Left ventricle myocardium inferior (tissue), 1 donor: ENCODE results near the gene WSCD1. TPM values are rescaled to one million over a fixed set of nuclear protein-coding genes. Genes with fewer than 3 reads are reported as not detected.

Source experiments
- DNase-seq: peaks from one replicate; pipeline ENCODE4 v3.0.0-alpha.2; 2020
- H3K27ac ChIP-seq: fragments of 200-600 bp; replicated peaks from 2 replicates; pipeline ENCODE4 v1.8.0; 2021
- H3K27me3 ChIP-seq: fragments of 200-600 bp; 2 replicates; pipeline ENCODE4 v1.8.0; 2021; ENCODE audit warnings: low read depth
- H3K36me3 ChIP-seq: fragments of 200-600 bp; 2 replicates; pipeline ENCODE4 v1.8.0; 2021
- H3K4me1 ChIP-seq: fragments of 200-600 bp; 2 replicates; pipeline ENCODE4 v1.8.0; 2021
- H3K4me3 ChIP-seq: fragments of 200-600 bp; 2 replicates; pipeline ENCODE4 v1.8.0; 2021; ENCODE audit warnings: mild to moderate bottlenecking, moderate library complexity
- H3K9me3 ChIP-seq: fragments of 200-600 bp; replicated peaks from 2 replicates; pipeline ENCODE4 v1.8.0; 2021
- intact Hi-C: fragments of 100-400 bp; cut with micrococcal nuclease; formaldehyde crosslinking; loops from one replicate; pipeline ENCODE4 v1.11.0; 2022
- total RNA-seq: library from RNA; stranded (reverse); fragmentation: NEBNext Ultra II Directional; extraction: Animal tissue kit (Norgen Biotek cat#: 25700); gene quantifications from one replicate; pipeline ENCODE4 v1.2.1, GENCODE V29; 2021
- TF ChIP-seq, protein P1 (sequence below): fragments of 200-600 bp; IDR thresholded peaks from 2 replicates; pipeline ENCODE4 v1.8.0; 2021; ENCODE audit warnings: antibody characterized with exemption, mild to moderate bottlenecking, borderline replicate concordance
- donor health status: DM: no; HTN: yes; CAD: no; lungs with severe emphysema.

WSCD1 gene
- total RNA-seq, 1 donor from 2014 or later: 6.4 TPM

DNA sequence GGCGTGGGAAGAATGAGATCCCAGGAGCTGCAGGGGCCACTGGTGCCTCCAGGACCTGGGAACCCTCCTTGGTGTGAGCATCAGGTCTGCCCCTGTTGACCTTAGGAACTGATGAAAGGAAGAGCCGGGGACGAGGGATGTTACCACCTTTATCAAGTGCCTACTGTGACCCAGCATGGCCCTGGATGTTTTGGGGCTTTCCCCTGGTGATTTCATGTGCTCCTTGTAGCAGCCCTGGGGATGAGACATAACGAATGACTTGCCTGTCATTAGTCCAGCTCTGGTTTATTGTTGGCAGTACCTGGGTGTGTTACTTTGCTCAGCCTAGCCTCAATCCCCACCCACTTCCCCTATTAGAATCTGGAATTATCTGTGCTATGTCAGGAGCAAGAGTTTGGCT is 39.9 kb downstream of the WSCD1 start:
- TF ChIP-seq, protein P1, sequence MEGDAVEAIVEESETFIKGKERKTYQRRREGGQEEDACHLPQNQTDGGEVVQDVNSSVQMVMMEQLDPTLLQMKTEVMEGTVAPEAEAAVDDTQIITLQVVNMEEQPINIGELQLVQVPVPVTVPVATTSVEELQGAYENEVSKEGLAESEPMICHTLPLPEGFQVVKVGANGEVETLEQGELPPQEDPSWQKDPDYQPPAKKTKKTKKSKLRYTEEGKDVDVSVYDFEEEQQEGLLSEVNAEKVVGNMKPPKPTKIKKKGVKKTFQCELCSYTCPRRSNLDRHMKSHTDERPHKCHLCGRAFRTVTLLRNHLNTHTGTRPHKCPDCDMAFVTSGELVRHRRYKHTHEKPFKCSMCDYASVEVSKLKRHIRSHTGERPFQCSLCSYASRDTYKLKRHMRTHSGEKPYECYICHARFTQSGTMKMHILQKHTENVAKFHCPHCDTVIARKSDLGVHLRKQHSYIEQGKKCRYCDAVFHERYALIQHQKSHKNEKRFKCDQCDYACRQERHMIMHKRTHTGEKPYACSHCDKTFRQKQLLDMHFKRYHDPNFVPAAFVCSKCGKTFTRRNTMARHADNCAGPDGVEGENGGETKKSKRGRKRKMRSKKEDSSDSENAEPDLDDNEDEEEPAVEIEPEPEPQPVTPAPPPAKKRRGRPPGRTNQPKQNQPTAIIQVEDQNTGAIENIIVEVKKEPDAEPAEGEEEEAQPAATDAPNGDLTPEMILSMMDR: no peak
- Histone ChIP-seq H3K4me3 (no peak overlapping the region), H3K9me3 (peaks cover 3% of the 10 kb centered on the region), H3K27ac (no peak overlapping the region), H3K4me1 (no peaks in the 10 kb centered on the region), H3K27me3 (no peaks in the 10 kb centered on the region), H3K36me3 (peaks cover 13% of the 10 kb centered on the region)
- DNase-seq: no peak
- intact Hi-C loops: no loop called here

DNA sequence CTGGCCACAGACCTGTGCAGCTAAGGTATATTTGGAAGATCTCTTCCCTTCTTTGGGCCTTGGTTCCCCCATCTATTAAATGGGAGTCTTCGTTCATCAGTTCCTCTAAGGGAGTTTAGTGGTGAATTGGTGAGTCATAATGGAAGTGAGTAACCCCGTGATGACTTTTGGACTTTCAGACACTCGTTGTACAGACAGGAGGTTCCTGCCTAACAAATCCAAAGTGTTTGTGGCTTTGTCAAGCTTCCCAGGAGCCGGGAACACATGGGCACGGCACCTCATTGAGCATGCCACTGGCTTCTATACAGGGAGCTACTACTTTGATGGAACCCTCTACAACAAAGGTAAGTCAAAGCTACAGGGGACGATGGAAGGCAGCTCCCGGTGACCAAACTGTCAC is 40.4 kb downstream of the WSCD1 start:
- no peak for DNase-seq
- TF ChIP-seq, protein P1: no peak
- H3K9me3 ChIP-seq: peaks cover 3% of the 10 kb centered on the region
- H3K27ac ChIP-seq: no peak overlapping the region
- H3K27me3 ChIP-seq: no peaks in the 10 kb centered on the region
- no peak overlapping the region for H3K4me3 ChIP-seq
- intact Hi-C loops: no loop called here
- no peaks in the 10 kb centered on the region for H3K4me1 ChIP-seq
- H3K36me3 ChIP-seq: peaks cover 13% of the 10 kb centered on the region

DNA sequence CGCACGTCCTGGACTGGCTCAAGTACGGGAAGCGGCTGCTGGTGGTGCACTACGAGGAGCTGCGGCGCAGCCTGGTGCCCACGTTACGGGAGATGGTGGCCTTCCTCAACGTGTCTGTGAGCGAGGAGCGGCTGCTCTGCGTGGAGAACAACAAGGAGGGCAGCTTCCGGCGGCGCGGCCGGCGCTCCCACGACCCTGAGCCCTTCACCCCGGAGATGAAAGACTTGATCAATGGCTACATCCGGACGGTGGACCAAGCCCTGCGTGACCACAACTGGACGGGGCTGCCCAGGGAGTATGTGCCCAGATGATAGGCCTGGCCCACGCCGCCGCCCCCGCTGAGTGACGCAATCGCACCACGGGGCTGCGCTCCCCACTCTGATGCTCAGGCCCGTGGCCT is 50.2 kb downstream of the WSCD1 start:
- no peak for DNase-seq
- intact Hi-C loops: no loop called here
- H3K27ac ChIP-seq: no peak overlapping the region

DNA sequence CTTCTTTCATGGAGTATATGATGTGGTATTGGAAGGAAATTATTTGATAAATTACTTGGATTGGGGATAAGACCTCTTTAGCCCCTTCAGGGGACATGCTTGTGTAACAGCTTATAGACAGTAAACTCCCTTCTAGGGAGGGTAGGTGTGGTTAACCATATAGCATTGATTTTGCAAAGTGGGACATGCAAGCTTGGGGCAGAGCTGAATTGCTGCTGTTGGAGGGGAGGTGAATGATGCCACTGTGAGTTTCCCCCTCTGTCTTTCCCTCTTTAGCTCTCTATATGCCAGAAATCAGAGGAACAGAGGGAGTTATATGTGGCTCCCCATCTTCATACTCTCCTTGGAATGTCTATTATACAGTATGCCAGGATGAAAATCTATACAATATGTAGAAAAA is 54.7 kb downstream of the WSCD1 start:
- H3K4me1 ChIP-seq: no peaks in the 10 kb centered on the region
- peaks cover 9% of the 10 kb centered on the region for H3K36me3 ChIP-seq
- no peak for DNase-seq
- no peak overlapping the region for H3K4me3 ChIP-seq
- intact Hi-C loops: no loop called here
- H3K9me3 ChIP-seq: peaks cover 25% of the 10 kb centered on the region
- no peak overlapping the region for H3K27ac ChIP-seq
- TF ChIP-seq, protein P1: no peak
- no peaks in the 10 kb centered on the region for H3K27me3 ChIP-seq

More for the DNA sequence above, 50.2 kb downstream of the WSCD1 start:
- H3K36me3 ChIP-seq: peaks cover 9% of the 10 kb centered on the region
- H3K4me3 ChIP-seq: no peak overlapping the region
- no peaks in the 10 kb centered on the region for H3K4me1 ChIP-seq
- no peaks in the 10 kb centered on the region for H3K27me3 ChIP-seq
- TF ChIP-seq, protein P1: no peak
- peaks cover 18% of the 10 kb centered on the region for H3K9me3 ChIP-seq

DNA sequence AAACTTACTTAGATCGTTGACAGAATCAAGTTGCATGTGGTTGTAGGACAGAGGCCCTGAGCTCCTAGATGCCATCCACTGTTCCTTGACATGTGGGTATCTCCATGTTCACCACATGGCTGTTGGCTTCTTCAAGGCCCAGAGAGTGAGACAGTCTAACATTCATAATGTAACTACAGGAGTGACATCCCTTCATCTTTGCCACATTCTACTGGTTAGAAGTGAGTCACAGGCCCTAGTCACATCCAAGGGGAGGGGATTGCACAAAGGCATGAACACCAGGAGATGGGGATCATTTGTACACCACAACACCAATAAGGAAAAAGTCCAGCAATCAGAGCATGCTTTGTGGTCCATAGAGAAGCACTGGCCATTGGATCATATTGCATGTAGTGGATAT is 56.6 kb downstream of the WSCD1 start:
- peaks cover 25% of the 10 kb centered on the region for H3K9me3 ChIP-seq
- TF ChIP-seq, protein P1: no peak
- intact Hi-C loops: no loop called here
- DNase-seq: no peak
- peaks cover 4% of the 10 kb centered on the region for H3K27me3 ChIP-seq
- no peak overlapping the region for H3K4me3 ChIP-seq
- no peaks in the 10 kb centered on the region for H3K36me3 ChIP-seq
- H3K27ac ChIP-seq: no peak overlapping the region
- H3K4me1 ChIP-seq: no peaks in the 10 kb centered on the region

DNA sequence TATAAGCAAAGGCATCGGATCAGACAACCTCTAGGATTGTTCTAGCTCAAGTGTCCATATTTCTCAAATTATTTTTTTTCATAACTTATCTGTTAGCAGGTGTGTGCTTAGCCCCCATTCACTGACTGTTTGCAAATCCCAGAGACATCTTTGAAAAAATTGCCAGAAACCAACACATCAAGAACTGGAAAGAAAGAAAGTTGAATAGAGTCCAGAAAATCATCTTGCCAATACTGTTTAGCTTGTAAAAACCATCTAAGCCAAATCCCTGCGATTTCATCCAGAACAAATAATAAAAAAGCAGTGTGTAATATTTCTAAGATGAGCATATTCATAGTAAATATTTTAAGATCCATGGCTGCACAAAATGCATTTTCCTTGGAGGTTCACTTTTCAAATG is 64.5 kb downstream of the WSCD1 start:
- Histone ChIP-seq H3K27me3 (peaks cover 37% of the 10 kb centered on the region), H3K27ac (no peak overlapping the region), H3K4me1 (no peaks in the 10 kb centered on the region), H3K4me3 (no peak overlapping the region), H3K9me3 (no peaks in the 10 kb centered on the region), H3K36me3 (no peaks in the 10 kb centered on the region)
- intact Hi-C loops: no loop called here
- TF ChIP-seq, protein P1: no peak
- no peak for DNase-seq
